Vagina (tissue), 2 donors: ENCODE results near the gene GM2A. TPM values are rescaled to one million over a fixed set of nuclear protein-coding genes. Genes with fewer than 3 reads are reported as not detected.

Experiments
- DNase-seq, 2 donors: peaks; one replicate each; pipeline ENCODE4 v3.0.0-alpha.2; 2017; ENCODE audit errors: extremely low spot score in 2 of 2
- H3K27ac ChIP-seq: fragments of 200-600 bp; sonication (generic); one replicate; pipeline ENCODE4 v1.5.1; 2019
- H3K27me3 ChIP-seq: fragments of 200-600 bp; sonication (generic); one replicate; pipeline ENCODE4 v1.5.1; 2019
- H3K36me3 ChIP-seq, 2 donors: fragments of 200-600 bp; sonication (generic); one replicate each; pipeline ENCODE4 v1.5.1; 2017 to 2019
- H3K4me1 ChIP-seq: fragments of 200-600 bp; sonication (generic); one replicate; pipeline ENCODE4 v1.5.1; 2019
- H3K4me3 ChIP-seq, 2 donors: fragments of 200-600 bp; sonication (generic); 1 replicate in 1 of 2; 2 replicates in 1 of 2; pipeline ENCODE4 v1.5.1; 2016 to 2019
- H3K9me3 ChIP-seq: fragments of 200-600 bp; sonication (generic); one replicate; pipeline ENCODE4 v1.5.1; 2019
- POLR2A ChIP-seq, 2 donors: fragments of 450-650 bp; IDR thresholded peaks; one replicate each; pipeline ENCODE4 v1.6.1; 2017; ENCODE audit warnings: antibody characterized with exemption in 2 of 2, mild to moderate bottlenecking in 2 of 2, moderate library complexity in 2 of 2
- POLR2AphosphoS5 ChIP-seq, 2 donors: sonication (generic); formaldehyde crosslinking; IDR thresholded peaks; one replicate each; pipeline ENCODE4 v1.9.0; 2017; ENCODE audit warnings: antibody characterized with exemption in 2 of 2, mild to moderate bottlenecking in 2 of 2, low read depth in 1 of 2; ENCODE audit not compliant: insufficient read depth in 1 of 2
- intact Hi-C: fragments of 100-400 bp; cut with DNase I; formaldehyde crosslinking; loops from one replicate; pipeline ENCODE4 v1.15.1; 2023
- total RNA-seq: library from RNA; depleted of rRNA; stranded (reverse); fragments of >200 nt; gene quantifications from one replicate; pipeline ENCODE4 v1.2.3, GENCODE V29; 2016
- TF ChIP-seq, protein P1 (sequence below), 3 experiments: fragments of 450-650 bp in 2 of 3; fragments of 200-600 bp in 1 of 3; sonication (generic) in 1 of 3; IDR thresholded peaks; one replicate each; pipeline ENCODE4 v1.5.1; 2017 to 2019; ENCODE audit warnings: antibody characterized with exemption in 3 of 3, mild to moderate bottlenecking in 2 of 3, moderate library complexity in 2 of 3

The GM2A gene
- total RNA-seq, 1 donor from 2014 or later = 71.7 TPM

DNA sequence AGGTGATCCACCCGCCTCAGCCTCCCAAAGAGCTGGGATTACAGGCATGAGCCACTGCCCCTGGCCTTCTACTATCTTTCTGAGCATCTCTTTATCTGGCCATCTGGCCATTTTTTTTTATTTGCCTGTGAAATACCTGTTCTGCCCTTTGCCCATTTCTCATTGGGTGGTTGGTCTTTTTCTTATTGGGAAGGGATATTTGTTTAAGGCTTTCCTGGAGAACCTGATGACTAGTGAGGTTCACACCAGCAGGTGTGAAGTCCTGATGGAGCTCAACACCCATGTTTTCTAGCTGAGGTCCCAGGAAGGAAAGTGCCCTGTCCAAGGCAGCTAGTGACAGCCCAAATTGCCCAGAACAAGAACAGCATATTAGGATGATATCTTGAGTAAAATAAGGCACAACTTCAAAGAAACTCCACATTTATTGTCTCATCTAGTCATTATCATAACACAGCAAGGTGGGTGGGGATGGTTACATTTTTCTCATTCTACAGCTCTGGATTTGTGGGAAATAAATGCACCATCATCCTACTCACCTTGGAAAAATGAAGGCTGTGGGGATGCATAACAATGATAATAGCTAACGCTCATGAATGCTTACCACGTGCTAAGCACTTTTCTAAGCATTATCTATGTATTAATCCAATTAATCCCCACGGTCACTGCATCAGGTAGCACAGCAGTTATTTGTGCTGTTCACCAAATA, 30.3 kb downstream of the GM2A start:
- H3K4me1 ChIP-seq = no peaks in the 10 kb centered on the region
- H3K27me3 ChIP-seq = no peaks in the 10 kb centered on the region
- TF ChIP-seq, protein P1, sequence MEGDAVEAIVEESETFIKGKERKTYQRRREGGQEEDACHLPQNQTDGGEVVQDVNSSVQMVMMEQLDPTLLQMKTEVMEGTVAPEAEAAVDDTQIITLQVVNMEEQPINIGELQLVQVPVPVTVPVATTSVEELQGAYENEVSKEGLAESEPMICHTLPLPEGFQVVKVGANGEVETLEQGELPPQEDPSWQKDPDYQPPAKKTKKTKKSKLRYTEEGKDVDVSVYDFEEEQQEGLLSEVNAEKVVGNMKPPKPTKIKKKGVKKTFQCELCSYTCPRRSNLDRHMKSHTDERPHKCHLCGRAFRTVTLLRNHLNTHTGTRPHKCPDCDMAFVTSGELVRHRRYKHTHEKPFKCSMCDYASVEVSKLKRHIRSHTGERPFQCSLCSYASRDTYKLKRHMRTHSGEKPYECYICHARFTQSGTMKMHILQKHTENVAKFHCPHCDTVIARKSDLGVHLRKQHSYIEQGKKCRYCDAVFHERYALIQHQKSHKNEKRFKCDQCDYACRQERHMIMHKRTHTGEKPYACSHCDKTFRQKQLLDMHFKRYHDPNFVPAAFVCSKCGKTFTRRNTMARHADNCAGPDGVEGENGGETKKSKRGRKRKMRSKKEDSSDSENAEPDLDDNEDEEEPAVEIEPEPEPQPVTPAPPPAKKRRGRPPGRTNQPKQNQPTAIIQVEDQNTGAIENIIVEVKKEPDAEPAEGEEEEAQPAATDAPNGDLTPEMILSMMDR (IDR thresholded peaks at IDR 0.05) = no peak
- no peak for TF ChIP-seq POLR2AphosphoS5 (IDR thresholded peaks at IDR 0.05; ENCODE audit: insufficient read depth in 1 of 2, low read depth in 1 of 2)
- no peak for TF ChIP-seq POLR2A (IDR thresholded peaks at IDR 0.05)
- H3K9me3 ChIP-seq = no peaks in the 10 kb centered on the region
- no peak overlapping the region for H3K27ac ChIP-seq
- H3K36me3 ChIP-seq = no peaks in the 10 kb centered on the region
- H3K4me3 ChIP-seq = no peak overlapping the region
- DNase-seq = no peak
- intact Hi-C loops = no loop called here

DNA sequence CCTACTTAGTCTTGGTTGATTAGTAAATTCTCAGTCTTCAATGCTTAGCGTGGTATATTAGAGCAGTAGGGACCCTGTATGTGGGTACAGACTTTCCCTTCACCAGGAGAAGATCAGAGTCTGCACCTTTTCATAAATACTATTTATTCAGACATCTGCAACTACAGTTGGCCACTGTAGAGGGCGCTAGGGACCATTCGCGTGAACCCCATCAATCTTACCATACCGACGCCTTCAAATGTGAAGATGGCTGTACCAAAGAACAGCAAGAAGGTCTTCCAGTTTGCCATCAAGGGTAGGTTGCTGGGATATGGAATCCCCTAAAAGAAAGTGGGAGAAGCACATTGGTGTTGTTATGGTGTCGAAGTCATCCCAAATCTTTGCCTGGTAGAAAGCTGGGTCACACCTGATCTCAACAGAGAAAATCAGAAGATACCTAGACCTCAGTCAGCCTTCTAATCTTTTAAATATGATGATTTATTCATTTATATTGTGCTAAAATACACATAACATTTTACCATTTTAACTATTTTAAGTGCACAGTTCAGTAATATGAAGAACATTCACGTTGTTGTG, 31.5 kb downstream of the GM2A start:
- Histone ChIP-seq H3K9me3 (no peaks in the 10 kb centered on the region), H3K27ac (no peak overlapping the region), H3K4me1 (no peaks in the 10 kb centered on the region), H3K27me3 (no peaks in the 10 kb centered on the region), H3K4me3 (no peak overlapping the region), H3K36me3 (no peaks in the 10 kb centered on the region)
- intact Hi-C loops = no loop called here
- TF ChIP-seq POLR2A (IDR thresholded peaks at IDR 0.05) = no peak
- TF ChIP-seq, protein P1 (IDR thresholded peaks at IDR 0.05) = no peak
- TF ChIP-seq POLR2AphosphoS5 (IDR thresholded peaks at IDR 0.05; ENCODE audit: insufficient read depth in 1 of 2, low read depth in 1 of 2) = no peak
- DNase-seq = no peak

DNA sequence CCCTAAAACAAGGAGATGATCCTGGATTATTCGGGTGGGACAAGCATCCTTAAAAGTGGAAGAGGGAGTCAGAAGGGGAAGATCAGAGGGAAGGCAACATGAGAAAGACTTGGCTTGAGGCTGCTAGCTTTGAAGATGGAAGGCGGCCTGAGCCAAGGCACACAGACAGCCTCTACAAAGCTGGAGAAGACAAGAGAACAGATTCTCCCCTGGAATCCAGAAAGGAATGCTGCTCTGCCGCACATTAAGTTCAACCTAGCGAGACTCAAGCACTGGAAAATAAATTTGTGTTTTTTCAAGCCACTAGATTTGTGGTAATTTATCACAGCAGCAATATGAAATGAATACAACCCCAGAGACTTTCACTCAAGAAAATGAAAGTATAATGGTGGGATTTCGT, 32.7 kb downstream of the GM2A start:
- no peaks in the 10 kb centered on the region for H3K36me3 ChIP-seq
- H3K4me3 ChIP-seq = no peak overlapping the region
- no peaks in the 10 kb centered on the region for H3K9me3 ChIP-seq
- TF ChIP-seq POLR2A (IDR thresholded peaks at IDR 0.05) (no peak), POLR2AphosphoS5 (IDR thresholded peaks at IDR 0.05; ENCODE audit: insufficient read depth in 1 of 2, low read depth in 1 of 2) (no peak)
- TF ChIP-seq, protein P1 (IDR thresholded peaks at IDR 0.05) = no peak
- H3K27me3 ChIP-seq = no peaks in the 10 kb centered on the region
- intact Hi-C loops = no loop called here
- DNase-seq = no peak
- H3K4me1 ChIP-seq = no peaks in the 10 kb centered on the region
- H3K27ac ChIP-seq = no peak overlapping the region

DNA sequence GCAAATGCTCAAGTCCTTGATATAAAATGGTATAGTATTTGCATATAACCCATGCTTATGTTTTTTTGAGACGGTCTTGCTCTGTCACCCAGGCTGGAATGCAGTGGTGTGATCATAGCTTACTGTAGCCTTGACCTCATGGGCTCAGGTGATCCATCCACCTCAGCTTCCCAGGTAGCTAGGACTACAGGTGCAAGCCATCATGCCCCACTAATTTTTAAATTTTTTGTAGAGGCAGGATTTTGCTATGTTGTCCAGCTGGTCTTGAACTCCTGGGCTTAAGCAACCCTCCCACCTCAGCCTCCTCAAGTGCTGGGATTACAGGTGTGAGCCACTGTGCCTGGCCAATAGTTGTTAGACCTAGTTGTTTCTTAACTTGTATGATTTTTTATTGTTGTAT, 33.3 kb downstream of the GM2A start:
- intact Hi-C loops = no loop called here
- no peaks in the 10 kb centered on the region for H3K27me3 ChIP-seq
- no peaks in the 10 kb centered on the region for H3K36me3 ChIP-seq
- no peaks in the 10 kb centered on the region for H3K9me3 ChIP-seq
- no peak overlapping the region for H3K4me3 ChIP-seq
- no peak overlapping the region for H3K27ac ChIP-seq
- no peak for TF ChIP-seq POLR2A (IDR thresholded peaks at IDR 0.05)
- TF ChIP-seq POLR2AphosphoS5 (IDR thresholded peaks at IDR 0.05; ENCODE audit: insufficient read depth in 1 of 2, low read depth in 1 of 2) = no peak
- TF ChIP-seq, protein P1 (IDR thresholded peaks at IDR 0.05) = no peak
- H3K4me1 ChIP-seq = no peaks in the 10 kb centered on the region
- DNase-seq = no peak

DNA sequence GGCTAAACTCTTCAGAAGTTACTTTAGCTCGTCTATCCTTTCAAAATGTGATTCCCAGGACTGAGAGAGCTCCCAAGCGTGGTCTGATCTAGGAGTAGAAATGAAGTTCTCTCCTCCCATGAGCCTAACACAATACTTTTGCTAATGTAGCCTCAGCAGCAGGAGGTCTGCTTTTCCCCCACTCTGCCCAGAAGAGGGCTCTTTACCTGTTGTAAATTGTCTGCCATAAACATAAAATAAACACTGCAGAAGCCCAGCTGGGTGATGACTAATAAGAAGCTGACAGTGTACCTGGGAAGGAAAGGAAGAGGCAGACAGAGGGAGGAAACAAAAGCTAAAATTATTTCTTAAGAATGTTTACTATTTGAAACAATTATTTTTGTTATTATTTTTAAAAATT, 35.2 kb downstream of the GM2A start:
- intact Hi-C loops = no loop called here
- DNase-seq = no peak
- Histone ChIP-seq H3K4me3 (no peak overlapping the region), H3K27me3 (no peaks in the 10 kb centered on the region), H3K4me1 (no peaks in the 10 kb centered on the region), H3K27ac (no peak overlapping the region), H3K9me3 (no peaks in the 10 kb centered on the region), H3K36me3 (no peaks in the 10 kb centered on the region)
- TF ChIP-seq, protein P1 (IDR thresholded peaks at IDR 0.05) = no peak
- TF ChIP-seq POLR2A (IDR thresholded peaks at IDR 0.05) = no peak
- no peak for TF ChIP-seq POLR2AphosphoS5 (IDR thresholded peaks at IDR 0.05; ENCODE audit: insufficient read depth in 1 of 2, low read depth in 1 of 2)
